ENCODE measurements around the gene MAP3K1.

DNA sequence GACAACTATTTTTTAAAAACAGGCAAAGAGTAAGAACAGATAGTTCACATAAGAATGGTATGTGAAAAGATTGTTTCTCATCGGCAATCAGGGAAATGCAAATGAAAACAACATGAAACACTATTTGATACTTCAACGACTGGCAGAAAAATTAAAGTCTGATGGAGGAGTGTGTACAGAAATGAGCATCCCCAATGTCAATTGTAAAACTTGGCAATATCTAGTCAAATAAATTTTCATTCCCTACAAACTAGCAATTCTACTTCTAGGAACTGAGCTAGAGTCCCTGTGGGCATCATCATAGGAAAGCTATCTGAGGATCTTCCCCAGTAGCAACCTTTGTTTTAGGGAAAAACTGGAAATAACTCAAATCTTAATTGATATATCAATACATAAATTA is 29.0 kb upstream of the MAP3K1 start:
- TF ChIP-seq POLR2AphosphoS5 (IDR thresholded peaks at IDR 0.05) (no peak), POLR2A (IDR thresholded peaks at IDR 0.05) (no peak), EP300 (IDR thresholded peaks at IDR 0.05) (no peak)
- TF ChIP-seq, protein P1, sequence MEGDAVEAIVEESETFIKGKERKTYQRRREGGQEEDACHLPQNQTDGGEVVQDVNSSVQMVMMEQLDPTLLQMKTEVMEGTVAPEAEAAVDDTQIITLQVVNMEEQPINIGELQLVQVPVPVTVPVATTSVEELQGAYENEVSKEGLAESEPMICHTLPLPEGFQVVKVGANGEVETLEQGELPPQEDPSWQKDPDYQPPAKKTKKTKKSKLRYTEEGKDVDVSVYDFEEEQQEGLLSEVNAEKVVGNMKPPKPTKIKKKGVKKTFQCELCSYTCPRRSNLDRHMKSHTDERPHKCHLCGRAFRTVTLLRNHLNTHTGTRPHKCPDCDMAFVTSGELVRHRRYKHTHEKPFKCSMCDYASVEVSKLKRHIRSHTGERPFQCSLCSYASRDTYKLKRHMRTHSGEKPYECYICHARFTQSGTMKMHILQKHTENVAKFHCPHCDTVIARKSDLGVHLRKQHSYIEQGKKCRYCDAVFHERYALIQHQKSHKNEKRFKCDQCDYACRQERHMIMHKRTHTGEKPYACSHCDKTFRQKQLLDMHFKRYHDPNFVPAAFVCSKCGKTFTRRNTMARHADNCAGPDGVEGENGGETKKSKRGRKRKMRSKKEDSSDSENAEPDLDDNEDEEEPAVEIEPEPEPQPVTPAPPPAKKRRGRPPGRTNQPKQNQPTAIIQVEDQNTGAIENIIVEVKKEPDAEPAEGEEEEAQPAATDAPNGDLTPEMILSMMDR (IDR thresholded peaks at IDR 0.05): no peak

All from upper lobe of left lung (tissue), 4 donors.